NCI-H526 (cell line): Measurements from ENCODE around the gene ERFE.

ENCODE experiments used
- DNase-seq, 2 experiments: peaks; one replicate each; lab custom pipeline; 2025; lab: John Stamatoyannopoulos, UW

ERFE gene

DNA sequence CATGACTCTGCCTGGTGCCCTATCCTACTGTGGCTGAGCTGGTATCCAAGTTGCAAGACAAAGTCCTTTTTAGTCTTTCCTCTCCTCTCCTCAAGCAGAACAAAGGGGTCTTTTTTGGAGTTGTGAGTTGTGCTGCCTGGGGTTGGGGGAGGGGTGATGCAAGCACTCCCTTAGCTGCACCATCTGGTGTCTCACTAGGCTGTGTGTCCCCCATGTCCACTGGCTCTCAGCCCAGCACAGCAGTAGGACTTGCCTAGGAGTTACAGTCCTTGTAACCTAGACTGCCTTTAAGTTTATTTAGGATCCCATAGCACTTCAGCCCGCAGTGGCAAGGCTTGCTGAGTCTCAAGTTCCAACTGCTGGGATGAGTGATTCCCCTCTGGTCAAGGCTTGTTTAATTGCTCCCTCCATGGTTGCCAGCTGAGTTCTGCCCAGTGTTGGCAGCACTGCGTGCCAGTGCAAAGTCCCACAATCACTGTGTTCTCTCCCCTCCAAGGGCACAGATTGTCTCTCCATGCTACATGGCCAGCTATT is 57.9 kb downstream of the ERFE start:
- no peak for DNase-seq
